Measurements from ENCODE around the gene GAS6. TPM values are rescaled to one million over a fixed set of nuclear protein-coding genes. Genes with fewer than 3 reads are reported as not detected.

The GAS6 gene
- total RNA-seq, 1 donor from 2014 or later: 14.8 TPM

DNA sequence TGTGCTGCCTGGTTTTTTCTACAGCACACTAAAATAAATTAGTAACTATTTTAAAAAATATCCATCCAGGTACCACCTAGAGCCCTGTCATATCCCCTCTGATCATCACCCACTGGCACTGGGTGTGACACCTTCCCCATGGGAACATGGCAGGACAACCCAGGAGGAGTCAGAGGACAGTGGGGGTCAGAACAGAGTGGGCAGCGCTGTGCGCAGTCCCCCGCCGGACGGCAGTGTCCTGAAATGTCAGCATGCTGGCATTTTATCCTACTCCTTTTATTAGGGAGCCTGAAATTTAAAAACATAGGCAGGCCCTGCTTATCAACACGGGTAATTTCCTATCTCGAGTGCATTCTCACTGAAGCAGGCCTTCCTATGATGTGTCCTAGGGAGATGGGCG is 42.1 kb upstream of the GAS6 start:
- TF ChIP-seq CTCF (IDR thresholded peaks at IDR 0.05): no peak
- Mint-ChIP-seq H3K4me1 (ENCODE audit: unreplicated experiment) (peaks cover 6% of the 10 kb centered on the region), H3K27ac (ENCODE audit: unreplicated experiment) (no peak overlapping the region), H3K36me3 (ENCODE audit: unreplicated experiment) (no peaks in the 10 kb centered on the region), H3K4me3 (ENCODE audit: unreplicated experiment) (no peak overlapping the region), H3K9me3 (ENCODE audit: unreplicated experiment) (no peaks in the 10 kb centered on the region), H3K27me3 (ENCODE audit: unreplicated experiment) (peaks cover 19% of the 10 kb centered on the region)
- peak; percentile 54 for DNase-seq (ENCODE audit: extremely low spot score, unreplicated experiment)

GRCh38 chr13:113905018-113905417 is 41.1 kb upstream of the GAS6 start:
- no peak for TF ChIP-seq CTCF (IDR thresholded peaks at IDR 0.05)
- H3K27me3 Mint-ChIP-seq (ENCODE audit: unreplicated experiment): peaks cover 11% of the 10 kb centered on the region

GRCh38 chr13:113904411-113904810 is 40.5 kb upstream of the GAS6 start:
- DNase-seq (ENCODE audit: extremely low spot score, unreplicated experiment): no peak
- Mint-ChIP-seq H3K4me3 (ENCODE audit: unreplicated experiment) (no peak overlapping the region), H3K27me3 (ENCODE audit: unreplicated experiment) (peaks cover 7% of the 10 kb centered on the region), H3K9me3 (ENCODE audit: unreplicated experiment) (no peaks in the 10 kb centered on the region), H3K27ac (ENCODE audit: unreplicated experiment) (no peak overlapping the region), H3K36me3 (ENCODE audit: unreplicated experiment) (no peaks in the 10 kb centered on the region), H3K4me1 (ENCODE audit: unreplicated experiment) (peaks cover 6% of the 10 kb centered on the region)
- TF ChIP-seq CTCF (IDR thresholded peaks at IDR 0.05): peak; percentile 52

More at GRCh38 chr13:113905018-113905417, 41.1 kb upstream of the GAS6 start:
- Mint-ChIP-seq H3K4me3 (ENCODE audit: unreplicated experiment) (no peak overlapping the region), H3K4me1 (ENCODE audit: unreplicated experiment) (peaks cover 6% of the 10 kb centered on the region), H3K9me3 (ENCODE audit: unreplicated experiment) (no peaks in the 10 kb centered on the region), H3K36me3 (ENCODE audit: unreplicated experiment) (no peaks in the 10 kb centered on the region), H3K27ac (ENCODE audit: unreplicated experiment) (no peak overlapping the region)
- DNase-seq (ENCODE audit: extremely low spot score, unreplicated experiment): peak; percentile 60

DNA sequence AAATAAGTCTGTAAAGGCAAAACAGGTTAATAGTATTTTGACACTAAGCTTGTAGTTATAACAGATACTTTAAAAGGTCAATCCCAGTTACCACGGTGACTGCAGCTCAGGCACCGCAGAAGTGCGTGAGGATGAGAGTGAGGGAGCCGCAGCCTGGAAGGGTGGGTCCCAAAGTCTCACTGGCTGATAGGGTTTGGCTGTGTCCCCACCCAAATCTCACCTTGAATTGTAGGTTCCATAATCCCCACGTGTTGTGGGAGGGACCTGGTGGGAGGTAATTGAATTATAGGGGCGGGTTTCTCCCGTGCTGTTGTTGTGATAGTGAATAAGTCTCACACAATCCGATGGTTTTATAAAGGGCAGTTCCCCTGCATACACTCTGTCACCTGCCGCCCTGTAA is 40.0 kb upstream of the GAS6 start:
- H3K4me1 Mint-ChIP-seq (ENCODE audit: unreplicated experiment): peaks cover 6% of the 10 kb centered on the region
- peaks cover 2% of the 10 kb centered on the region for H3K27me3 Mint-ChIP-seq (ENCODE audit: unreplicated experiment)
- TF ChIP-seq CTCF (IDR thresholded peaks at IDR 0.05): no peak
- no peak overlapping the region for H3K4me3 Mint-ChIP-seq (ENCODE audit: unreplicated experiment)
- no peaks in the 10 kb centered on the region for H3K9me3 Mint-ChIP-seq (ENCODE audit: unreplicated experiment)
- H3K36me3 Mint-ChIP-seq (ENCODE audit: unreplicated experiment): no peaks in the 10 kb centered on the region
- DNase-seq (ENCODE audit: extremely low spot score, unreplicated experiment): no peak
- H3K27ac Mint-ChIP-seq (ENCODE audit: unreplicated experiment): no peak overlapping the region

- H3K4me1 Mint-ChIP-seq (ENCODE audit: unreplicated experiment): peaks cover 6% of the 10 kb centered on the region
- H3K4me3 Mint-ChIP-seq (ENCODE audit: unreplicated experiment): no peak overlapping the region
- H3K27ac Mint-ChIP-seq (ENCODE audit: unreplicated experiment): no peak overlapping the region
- peak; percentile 57 for DNase-seq (ENCODE audit: extremely low spot score, unreplicated experiment)
- no peak for TF ChIP-seq CTCF (IDR thresholded peaks at IDR 0.05)
- no peaks in the 10 kb centered on the region for H3K27me3 Mint-ChIP-seq (ENCODE audit: unreplicated experiment)
- no peaks in the 10 kb centered on the region for H3K36me3 Mint-ChIP-seq (ENCODE audit: unreplicated experiment)
- H3K9me3 Mint-ChIP-seq (ENCODE audit: unreplicated experiment): no peaks in the 10 kb centered on the region
These were observed 39.3 kb upstream of the GAS6 start for GRCh38 chr13:113902986-113903775.
